IMR-90 (cell line): Measurements from ENCODE around the gene CIB1. TPM values are rescaled to one million over a fixed set of nuclear protein-coding genes. Genes with fewer than 3 reads are reported as not detected.

ENCODE experiments used
- ATAC-seq: fragments of 200-7000 bp; cut with Tn5 transposase; 2 replicates; pipeline ENCODE4 v1.9.1; 2020; ENCODE audit warnings: low read depth, mild to moderate bottlenecking, moderate library complexity
- BruUV-seq: library from RNA; stranded (reverse); fragments of 400-500 nt; replicated peaks from 2 replicates; lab custom pipeline; 2021; lab: Mats Ljungman, UMichigan
- CTCF ChIA-PET: fragments of 300-600 bp; formaldehyde crosslinking; extraction: SDS; loops from one replicate; lab custom pipeline; 2021; ENCODE audit warnings: antibody characterized with exemption; lab: Yijun Ruan, JAX
- POLR2A ChIA-PET: fragments of 300-600 bp; sonication (Branson Sonifier 250); formaldehyde crosslinking; loops from one replicate; lab custom pipeline; 2022; ENCODE audit warnings: antibody characterized with exemption; ENCODE audit not compliant: unreplicated experiment; lab: Charles Lee
- DNase-seq: peaks from one replicate; pipeline ENCODE4 v3.0.0; 2013
- H2AFZ ChIP-seq: replicated peaks from 2 replicates; pipeline ENCODE3; 2013; ENCODE audit warnings: low read length, mild to moderate bottlenecking; ENCODE audit not compliant: poor library complexity
- H2AK5ac ChIP-seq: 2 replicates; pipeline ENCODE4 v1.6.1; 2013; ENCODE audit warnings: low read depth, low read length, inconsistent platforms
- H2AK9ac ChIP-seq: replicated peaks from 2 replicates; pipeline ENCODE3; 2013; ENCODE audit warnings: mild to moderate bottlenecking, low read depth, low read length, moderate library complexity; ENCODE audit not compliant: poor library complexity
- H2BK120ac ChIP-seq: 2 replicates; pipeline ENCODE4 v1.6.1; 2013; ENCODE audit warnings: low read depth, low read length, inconsistent platforms
- H2BK15ac ChIP-seq: 3 replicates; pipeline ENCODE4 v1.6.1; 2013; ENCODE audit warnings: low read depth, low read length, inconsistent platforms
- H2BK20ac ChIP-seq: 2 replicates; pipeline ENCODE4 v1.6.1; 2013; ENCODE audit warnings: low read depth, mild to moderate bottlenecking, inconsistent platforms, low read length, moderate library complexity
- H2BK5ac ChIP-seq: 2 replicates; pipeline ENCODE4 v1.6.1; 2013; ENCODE audit warnings: mild to moderate bottlenecking, low read depth, low read length, inconsistent platforms; ENCODE audit not compliant: poor library complexity, severe bottlenecking
- H3K14ac ChIP-seq: replicated peaks from 2 replicates; pipeline ENCODE4 v1.6.1; 2013; ENCODE audit warnings: low read depth, low read length, inconsistent platforms
- H3K18ac ChIP-seq: 2 replicates; pipeline ENCODE4 v1.6.1; 2013; ENCODE audit warnings: low read depth, low read length, control low read depth
- H3K23ac ChIP-seq: 2 replicates; pipeline ENCODE4 v1.6.1; 2013; ENCODE audit warnings: low read depth, low read length, inconsistent platforms
- H3K27ac ChIP-seq: 2 replicates; pipeline ENCODE4 v1.5.1; 2013; ENCODE audit warnings: mild to moderate bottlenecking, control low read depth, low read length; ENCODE audit not compliant: insufficient read depth
- H3K27me3 ChIP-seq: 2 replicates; pipeline ENCODE4 v1.6.1; 2013; ENCODE audit warnings: low read length; ENCODE audit not compliant: control insufficient read depth, insufficient read depth
- H3K36me3 ChIP-seq: 2 replicates; pipeline ENCODE4 v1.6.1; 2013; ENCODE audit warnings: low read length, mixed read lengths; ENCODE audit not compliant: control insufficient read depth, insufficient read depth
- H3K4ac ChIP-seq: 2 replicates; pipeline ENCODE4 v1.6.1; 2013; ENCODE audit warnings: low read depth, low read length, inconsistent platforms
- H3K4me1 ChIP-seq: 2 replicates; pipeline ENCODE4 v1.6.1; 2013; ENCODE audit warnings: low read length, mixed read lengths; ENCODE audit not compliant: control insufficient read depth, insufficient read depth
- H3K4me2 ChIP-seq: 2 replicates; pipeline ENCODE4 v1.6.1; 2013; ENCODE audit warnings: low read depth, mild to moderate bottlenecking, control low read depth, low read length, moderate library complexity
- H3K4me3 ChIP-seq: 2 replicates; pipeline ENCODE4 v1.5.1; 2013; ENCODE audit warnings: low read depth, mild to moderate bottlenecking, control low read depth, low read length, moderate library complexity; ENCODE audit not compliant: insufficient read depth
- H3K56ac ChIP-seq: 2 replicates; pipeline ENCODE4 v1.6.1; 2013; ENCODE audit warnings: low read length, inconsistent platforms; ENCODE audit not compliant: insufficient read depth; ENCODE audit errors: extremely low read depth
- H3K79me1 ChIP-seq, 2 experiments: 2 replicates each; pipeline ENCODE4 v1.6.1; 2013; ENCODE audit warnings: low read length in 2 of 2, inconsistent platforms in 1 of 2, low read depth in 1 of 2
- H3K9ac ChIP-seq: 2 replicates; pipeline ENCODE4 v1.6.1; 2013; ENCODE audit warnings: low read depth, low read length, control low read depth
- H3K9me1 ChIP-seq: 2 replicates; pipeline ENCODE4 v1.6.1; 2013; ENCODE audit warnings: low read length, inconsistent platforms; ENCODE audit not compliant: insufficient read depth
- H3K9me3 ChIP-seq: 2 replicates; pipeline ENCODE4 v1.6.1; 2013; ENCODE audit warnings: low read length; ENCODE audit not compliant: control insufficient read depth, insufficient read depth
- H4K20me1 ChIP-seq: 2 replicates; pipeline ENCODE4 v1.6.1; 2013; ENCODE audit warnings: low read length, inconsistent platforms; ENCODE audit not compliant: insufficient read depth
- H4K5ac ChIP-seq: 2 replicates; pipeline ENCODE4 v1.6.1; 2013; ENCODE audit warnings: mild to moderate bottlenecking, low read depth, low read length, control low read depth
- H4K8ac ChIP-seq, 2 experiments: 2 replicates each; pipeline ENCODE4 v1.6.1; 2013; ENCODE audit warnings: low read depth in 2 of 2, low read length in 2 of 2, control low read depth in 1 of 2, inconsistent platforms in 1 of 2
- H4K91ac ChIP-seq: 2 replicates; pipeline ENCODE4 v1.6.1; 2013; ENCODE audit warnings: low read depth, low read length, inconsistent platforms; ENCODE audit not compliant: insufficient read depth
- BHLHE40 ChIP-seq: fragments of 150-350 bp; IDR thresholded peaks from 2 replicates; pipeline ENCODE4 v1.6.1; 2016; ENCODE audit warnings: mild to moderate bottlenecking, low read depth, low read length
- CHD1 ChIP-seq: IDR thresholded peaks from 2 replicates; pipeline ENCODE4 v1.6.1; 2012; ENCODE audit warnings: low read depth, low read length, improper control_type of control experiment
- ELK1 ChIP-seq: fragments of 150-350 bp; IDR thresholded peaks from 2 replicates; pipeline ENCODE4 v1.6.1; 2016; ENCODE audit warnings: low read depth, mild to moderate bottlenecking, low read length, moderate library complexity, borderline replicate concordance
- MXI1 ChIP-seq: IDR thresholded peaks from 2 replicates; pipeline ENCODE4 v1.6.1; 2012; ENCODE audit warnings: low read depth, mild to moderate bottlenecking, low read length, moderate library complexity, borderline replicate concordance
- POLR2A ChIP-seq: IDR thresholded peaks from 2 replicates; pipeline ENCODE4 v1.6.1; 2012; ENCODE audit warnings: mild to moderate bottlenecking, low read depth, low read length
- RAD21 ChIP-seq: IDR thresholded peaks from 2 replicates; pipeline ENCODE4 v1.6.1; 2012; ENCODE audit warnings: low read length, improper control_type of control experiment
- RCOR1 ChIP-seq: IDR thresholded peaks from 2 replicates; pipeline ENCODE4 v1.6.1; 2012; ENCODE audit warnings: mild to moderate bottlenecking, low read length, improper control_type of control experiment; ENCODE audit not compliant: insufficient replicate concordance
- RFX5 ChIP-seq: IDR thresholded peaks from 2 replicates; pipeline ENCODE4 v1.8.0; 2012; ENCODE audit warnings: low read depth, mild to moderate bottlenecking, low read length, moderate library complexity
- WGBS, 2 experiments: methylation state at CpG; one replicate each; pipeline versions ENCODE4 v1.1.5 to v1.1.7; 2013; ENCODE audit warnings: missing lambda C conversion rate in 2 of 2; ENCODE audit not compliant: insufficient read length in 1 of 2; ENCODE audit errors: extremely low coverage in 2 of 2; 5-methylcytosine and 5-hydroxymethylcytosine counted together
- dilution Hi-C: fragments of 300-500 bp; cut with HindIII; formaldehyde crosslinking; loops from one replicate; pipeline ENCODE4 v1.14.3; 2018; ENCODE audit warnings: low sequenced_read_pairs; ENCODE audit not compliant: unreplicated experiment
- in situ Hi-C: fragments of 300-500 bp; cut with MboI; formaldehyde crosslinking; loops from 3 replicates; pipeline ENCODE4 v1.14.3; 2019; ENCODE audit warnings: low sequenced_read_pairs, inconsistent platforms, mixed read lengths
- intact Hi-C: fragments of 100-400 bp; cut with micrococcal nuclease; formaldehyde crosslinking; loops from 2 replicates; pipeline ENCODE4 v1.10.0; 2022
- polyA plus RNA-seq, 3 experiments: library from polyadenylated mRNA; depleted of rRNA; stranded (reverse); fragments of >200 nt; gene quantifications; 2 replicates each; pipeline ENCODE4 v1.2.3, GENCODE V29; 2012; ENCODE audit warnings: low replicate concordance in 1 of 3
- total RNA-seq: library from RNA; depleted of rRNA; stranded (reverse); fragments of >200 nt; gene quantifications from 2 replicates; pipeline ENCODE4 v1.2.3, GENCODE V29; 2012

CIB1 gene
- total and polyA plus RNA-seq, 2 of the 4 experiments (the other 2 are of a cell fraction): 31.5 to 94.1 TPM

- H3K4ac ChIP-seq: no peak overlapping the region
- no peak overlapping the region for H4K8ac ChIP-seq
- dilution Hi-C loops: no loop called here
- no peak overlapping the region for H2AFZ ChIP-seq
- no peak overlapping the region for H3K27ac ChIP-seq
- ATAC-seq (no peak), DNase-seq (no peak)
- H3K14ac ChIP-seq: no peak overlapping the region
- no peak overlapping the region for H3K18ac ChIP-seq
- no peaks in the 10 kb centered on the region for H3K9me3 ChIP-seq
- TF ChIP-seq POLR2A: no peak
- TF ChIP-seq RCOR1: no peak
- no peak for TF ChIP-seq ELK1
- no peak for TF ChIP-seq MXI1
- no peak for TF ChIP-seq CHD1
- TF ChIP-seq BHLHE40: no peak
- no peak for TF ChIP-seq RFX5
- TF ChIP-seq RAD21: no peak
- no peak overlapping the region for H4K5ac ChIP-seq
- peaks cover 22 to 44% of the 10 kb centered on the region in 2 experiments for H3K79me1 ChIP-seq
- CTCF ChIA-PET: no interaction called here
- peak overlapping the region; percentile 85 for H2AK5ac ChIP-seq
- no TSS peak for BruUV-seq
- no peak overlapping the region for H3K56ac ChIP-seq
- peaks cover 6% of the 10 kb centered on the region for H3K4me1 ChIP-seq
- H2BK20ac ChIP-seq: no peak overlapping the region
- H3K23ac ChIP-seq: no peak overlapping the region
- no peak overlapping the region for H2BK15ac ChIP-seq
- no peak overlapping the region for H3K4me3 ChIP-seq
- peaks cover 10% of the 10 kb centered on the region for H3K9me1 ChIP-seq
- no peak overlapping the region for H2BK5ac ChIP-seq
- peaks cover 7% of the 10 kb centered on the region for H3K36me3 ChIP-seq
- peak overlapping the region; percentile 23 for H2AK9ac ChIP-seq
- H3K27me3 ChIP-seq: no peaks in the 10 kb centered on the region
- H4K20me1 ChIP-seq: no peaks in the 10 kb centered on the region; the same call in 1 of the 2 replicates
- in situ Hi-C loops: no loop called here
- POLR2A ChIA-PET: no interaction called here
- 83% methylated on average over 1 of the region's 8 CpGs; no CpG with 5 or more reads in 1 of the 2 experiments for WGBS, 2 experiments
- no peak overlapping the region for H3K4me2 ChIP-seq
- no peak overlapping the region for H4K91ac ChIP-seq
- no peak overlapping the region for H3K9ac ChIP-seq
- intact Hi-C loops: no loop called here
- no peak overlapping the region for H2BK120ac ChIP-seq
These were observed 23.1 kb downstream of the CIB1 start for GRCh38 chr15:90210593-90210992.
